Astrocyte (in vitro differentiated cells and primary cell): ENCODE data around the gene ACAN.
A peak's percentile ranks its signal among the peaks of the same experiment; 100 is the strongest.

ENCODE experiments used
- EZH2 ChIP-seq: IDR thresholded peaks from 2 replicates; pipeline ENCODE4 v1.6.1; 2012; ENCODE audit warnings: mild to moderate bottlenecking, low read length, inconsistent platforms; ENCODE audit not compliant: insufficient read depth
- TF ChIP-seq, protein P1 (sequence below): IDR thresholded peaks from 2 replicates; pipeline ENCODE4 v1.5.1; 2011; ENCODE audit warnings: low read depth, mild to moderate bottlenecking, inconsistent platforms, low read length, moderate library complexity; ENCODE audit not compliant: insufficient read depth

DNA sequence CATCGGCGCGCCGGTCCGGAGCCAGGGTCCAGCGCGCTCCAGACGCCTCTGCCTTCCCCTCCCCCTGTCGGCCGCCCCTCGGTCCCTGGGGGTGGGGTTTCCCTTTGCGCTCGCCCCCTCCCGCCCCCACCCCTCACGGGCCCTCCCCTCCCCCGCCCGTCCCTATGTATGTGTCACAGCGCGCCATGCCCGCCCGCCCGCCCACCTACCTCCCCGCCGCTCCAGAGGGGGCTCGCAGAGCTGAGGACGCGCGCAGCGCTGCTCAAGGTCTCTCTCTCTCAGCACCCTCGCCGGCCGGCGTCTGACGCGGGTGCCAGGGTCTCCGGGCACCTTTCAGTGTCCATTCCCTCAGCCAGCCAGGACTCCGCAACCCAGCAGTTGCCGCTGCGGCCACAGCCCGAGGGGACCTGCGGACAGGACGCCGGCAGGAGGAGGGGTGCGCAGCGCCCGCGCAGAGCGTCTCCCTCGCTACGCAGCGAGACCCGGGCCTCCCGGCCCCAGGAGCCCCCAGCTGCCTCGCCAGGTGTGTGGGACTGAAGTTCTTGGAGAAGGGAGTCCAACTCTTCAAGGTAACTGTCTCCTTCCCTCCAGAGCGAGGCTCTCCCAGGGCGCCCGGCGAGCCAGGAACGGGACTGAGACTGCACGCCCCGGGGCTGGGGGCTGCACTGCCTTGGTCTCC is at the start of gene ACAN:
- TF ChIP-seq, protein P1, sequence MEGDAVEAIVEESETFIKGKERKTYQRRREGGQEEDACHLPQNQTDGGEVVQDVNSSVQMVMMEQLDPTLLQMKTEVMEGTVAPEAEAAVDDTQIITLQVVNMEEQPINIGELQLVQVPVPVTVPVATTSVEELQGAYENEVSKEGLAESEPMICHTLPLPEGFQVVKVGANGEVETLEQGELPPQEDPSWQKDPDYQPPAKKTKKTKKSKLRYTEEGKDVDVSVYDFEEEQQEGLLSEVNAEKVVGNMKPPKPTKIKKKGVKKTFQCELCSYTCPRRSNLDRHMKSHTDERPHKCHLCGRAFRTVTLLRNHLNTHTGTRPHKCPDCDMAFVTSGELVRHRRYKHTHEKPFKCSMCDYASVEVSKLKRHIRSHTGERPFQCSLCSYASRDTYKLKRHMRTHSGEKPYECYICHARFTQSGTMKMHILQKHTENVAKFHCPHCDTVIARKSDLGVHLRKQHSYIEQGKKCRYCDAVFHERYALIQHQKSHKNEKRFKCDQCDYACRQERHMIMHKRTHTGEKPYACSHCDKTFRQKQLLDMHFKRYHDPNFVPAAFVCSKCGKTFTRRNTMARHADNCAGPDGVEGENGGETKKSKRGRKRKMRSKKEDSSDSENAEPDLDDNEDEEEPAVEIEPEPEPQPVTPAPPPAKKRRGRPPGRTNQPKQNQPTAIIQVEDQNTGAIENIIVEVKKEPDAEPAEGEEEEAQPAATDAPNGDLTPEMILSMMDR, result no peak
- peak; percentile 39 for TF ChIP-seq EZH2
